NCI-H748 (cell line): ENCODE data around the gene PRMT7.

Experiments used
- DNase-seq: peaks from one replicate; lab custom pipeline; 2025; ENCODE audit not compliant: unreplicated experiment; lab: John Stamatoyannopoulos, UW

The PRMT7 gene

DNA sequence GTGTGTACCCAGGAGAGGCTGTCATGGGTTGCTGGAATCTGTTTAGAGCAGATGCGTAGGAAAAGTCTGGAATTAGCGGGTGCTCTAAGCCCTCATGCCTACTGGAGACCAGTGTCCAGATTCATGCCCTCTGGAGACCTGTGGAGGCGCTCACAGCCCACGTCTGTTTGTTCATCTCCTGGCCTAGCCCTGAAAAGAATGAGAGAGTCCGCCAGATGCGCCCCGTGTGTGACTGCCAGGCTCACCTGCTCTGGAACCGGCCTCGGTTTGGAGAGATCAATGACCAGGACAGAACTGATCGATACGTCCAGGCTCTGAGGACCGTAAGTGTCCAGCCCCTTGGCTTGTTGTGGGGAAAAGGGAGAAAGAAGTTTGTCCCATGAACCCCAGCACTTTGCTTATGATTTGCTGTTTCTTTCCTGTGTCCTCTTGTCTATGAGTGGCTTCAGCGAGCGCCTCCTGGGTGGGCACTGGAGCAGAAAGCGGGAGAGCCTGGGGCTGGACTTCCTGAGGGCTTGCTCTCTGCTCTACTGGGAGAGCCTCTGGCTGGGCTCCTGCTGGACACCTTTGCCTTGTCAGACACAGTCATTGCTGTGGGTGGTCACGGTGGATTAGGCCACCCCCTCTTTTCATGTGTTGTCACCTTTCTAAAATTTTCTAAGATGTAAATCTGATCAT, 35.3 kb downstream of the PRMT7 start:
- DNase-seq: no peak

DNA sequence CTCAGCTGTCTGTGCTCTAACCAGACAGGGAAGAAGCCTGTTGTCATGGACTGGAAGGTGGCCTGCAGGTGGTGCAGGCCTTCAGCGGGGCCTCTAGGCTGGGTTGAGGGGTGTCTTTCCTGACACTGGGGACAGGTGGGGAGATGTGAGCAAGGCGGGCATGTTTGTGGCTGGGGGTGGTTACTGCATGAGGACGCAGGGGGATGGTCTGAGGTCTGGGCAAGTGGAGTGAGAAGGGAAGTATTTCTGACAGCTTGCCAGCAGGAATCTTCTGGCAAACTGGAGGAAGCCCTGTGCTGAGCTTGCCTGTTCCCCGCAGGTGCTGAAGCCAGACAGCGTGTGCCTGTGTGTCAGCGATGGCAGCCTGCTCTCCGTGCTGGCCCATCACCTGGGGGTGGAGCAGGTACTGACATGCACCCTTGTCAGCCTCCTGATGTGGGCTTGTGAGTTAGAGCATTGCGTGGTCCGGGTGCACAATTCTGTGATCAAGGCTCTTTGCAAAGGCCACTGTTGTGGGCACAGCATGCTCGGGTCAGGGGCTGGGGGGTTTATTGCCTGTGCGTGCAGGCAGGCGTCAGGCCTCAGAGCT, 36.2 kb downstream of the PRMT7 start:
- no peak for DNase-seq

DNA sequence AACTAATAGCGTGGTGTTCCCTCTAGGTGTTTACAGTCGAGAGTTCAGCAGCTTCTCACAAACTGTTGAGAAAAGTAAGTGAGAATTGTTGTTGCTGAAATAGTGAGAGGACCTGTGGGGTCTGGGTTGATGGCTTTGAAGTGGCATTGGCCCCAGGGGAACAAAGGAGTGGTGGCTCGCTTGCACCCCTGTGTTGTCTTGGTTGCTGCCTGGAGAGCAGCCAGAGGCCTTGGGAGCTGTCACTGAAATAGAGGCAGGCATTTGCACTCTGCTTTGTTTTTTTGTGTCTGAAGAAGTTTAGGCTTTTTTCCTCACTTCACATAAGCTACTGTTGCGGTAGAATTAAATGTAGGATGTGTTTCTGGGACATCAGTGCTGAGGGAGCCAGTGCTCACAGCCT, 36.8 kb downstream of the PRMT7 start:
- no peak for DNase-seq

DNA sequence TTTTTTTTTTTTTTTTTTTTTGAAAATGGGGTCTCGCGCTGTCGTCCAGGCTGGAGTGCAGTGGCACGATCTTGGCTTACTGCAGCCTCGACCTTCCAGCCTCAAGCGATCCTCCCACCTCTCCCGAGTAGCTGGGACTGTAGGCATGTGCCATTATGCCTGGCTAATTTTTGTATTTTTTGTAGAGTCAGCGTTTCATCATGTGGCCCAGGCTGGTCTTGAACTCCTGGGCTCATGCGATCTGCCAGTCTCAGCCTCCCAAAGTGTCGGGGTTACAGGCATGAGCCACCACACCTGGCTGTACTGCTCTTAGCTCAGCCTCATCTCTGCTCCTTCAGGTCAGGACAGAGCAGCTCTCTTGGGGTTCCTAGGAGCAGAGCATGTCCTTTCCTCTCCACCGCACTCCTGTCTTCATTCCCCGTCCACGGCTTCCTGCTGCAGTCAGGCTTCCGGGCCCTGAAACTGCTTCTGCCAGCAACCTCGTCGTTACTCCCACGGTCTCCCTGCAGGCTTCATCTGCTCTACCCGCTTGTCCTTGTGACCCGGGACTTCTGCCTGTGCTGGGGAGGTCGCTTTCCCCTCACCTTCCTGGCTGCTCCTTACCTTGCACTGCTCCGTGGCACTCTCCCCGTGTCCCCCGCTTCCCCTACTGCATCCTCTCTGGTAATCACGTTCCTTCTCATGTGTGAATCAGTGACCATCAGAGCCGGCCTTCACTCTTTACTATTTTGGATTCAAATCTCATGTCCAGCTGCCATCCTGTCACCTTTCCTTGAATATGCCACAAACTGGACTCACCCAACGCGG, 38.0 kb downstream of the PRMT7 start:
- no peak for DNase-seq

DNA sequence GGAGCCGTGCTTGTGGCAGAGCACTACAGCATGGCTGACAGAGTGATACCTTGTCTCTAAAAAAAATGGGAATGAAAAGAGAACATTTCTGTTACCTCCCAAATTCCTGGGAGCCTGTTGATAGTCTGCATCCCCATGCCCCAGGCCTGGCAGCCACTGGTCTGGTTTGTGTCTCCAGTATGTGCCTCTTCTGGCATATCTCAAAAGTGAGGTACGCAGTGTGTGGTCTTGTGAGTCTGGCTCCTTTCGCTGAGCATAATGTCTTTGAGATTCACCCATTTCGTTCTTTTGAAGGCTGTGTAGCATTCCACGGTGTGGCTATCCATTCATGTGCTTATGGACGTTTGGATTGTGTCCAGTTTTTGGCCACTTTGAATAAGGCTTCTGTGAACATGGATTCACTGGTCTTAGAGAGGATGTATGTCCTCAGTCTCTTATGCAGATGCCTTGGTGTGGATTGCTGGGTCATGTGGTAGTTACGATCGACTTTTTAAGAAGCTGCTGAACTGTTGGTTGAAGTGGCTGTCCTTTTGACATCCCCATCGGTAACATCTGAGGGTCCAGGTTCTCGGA, 39.1 kb downstream of the PRMT7 start:
- no peak for DNase-seq

DNA sequence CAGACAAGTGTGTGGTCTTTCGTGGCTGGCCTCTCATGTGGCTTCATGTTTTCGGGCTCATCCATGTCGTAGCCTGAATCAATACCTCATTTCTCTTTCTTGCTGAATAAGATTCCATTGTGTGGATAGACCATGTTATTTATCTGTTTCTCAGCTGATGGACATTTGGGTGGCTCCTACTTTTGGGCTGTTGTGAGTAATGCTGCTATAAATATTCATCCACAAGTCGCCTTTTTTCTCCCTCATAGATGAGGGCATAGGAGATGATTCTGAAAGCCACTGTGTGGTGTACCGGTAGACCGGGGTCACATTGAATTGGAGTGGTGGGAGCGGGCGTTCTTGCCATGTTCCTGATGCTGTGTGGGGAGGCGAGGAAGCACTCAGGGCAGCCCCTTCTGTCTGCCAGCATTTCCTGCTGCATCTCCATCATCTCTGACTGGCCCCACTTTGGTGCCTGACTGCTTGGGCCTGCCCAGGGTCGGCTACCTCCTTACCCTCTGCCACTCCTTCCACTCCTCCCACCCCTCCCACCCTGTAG, 40.1 kb downstream of the PRMT7 start:
- DNase-seq: no peak

- no peak for DNase-seq
These were observed 40.6 kb downstream of the PRMT7 start for GRCh38 chr16:68351463-68351862.

- no peak for DNase-seq
These were observed 41.2 kb downstream of the PRMT7 start for GRCh38 chr16:68351991-68352431.

DNA sequence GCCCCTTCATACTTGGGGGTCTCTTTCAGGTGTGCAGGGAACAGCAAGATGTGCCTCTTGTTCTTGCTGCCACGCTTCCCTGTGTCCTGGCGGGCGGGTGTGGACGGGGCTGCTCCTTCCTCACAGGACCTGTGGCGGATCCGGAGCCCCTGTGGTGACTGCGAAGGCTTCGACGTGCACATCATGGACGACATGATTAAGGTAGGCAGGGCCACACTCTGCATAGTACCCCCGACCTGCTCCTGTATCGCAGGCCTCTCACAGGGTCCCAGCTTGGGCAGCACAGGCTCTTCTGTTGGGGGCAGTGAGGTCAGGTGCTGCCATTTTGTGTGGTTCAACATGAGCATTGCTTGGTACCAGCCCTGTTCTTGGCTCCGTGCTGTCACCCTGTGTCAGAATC, 42.5 kb downstream of the PRMT7 start:
- DNase-seq: no peak

DNA sequence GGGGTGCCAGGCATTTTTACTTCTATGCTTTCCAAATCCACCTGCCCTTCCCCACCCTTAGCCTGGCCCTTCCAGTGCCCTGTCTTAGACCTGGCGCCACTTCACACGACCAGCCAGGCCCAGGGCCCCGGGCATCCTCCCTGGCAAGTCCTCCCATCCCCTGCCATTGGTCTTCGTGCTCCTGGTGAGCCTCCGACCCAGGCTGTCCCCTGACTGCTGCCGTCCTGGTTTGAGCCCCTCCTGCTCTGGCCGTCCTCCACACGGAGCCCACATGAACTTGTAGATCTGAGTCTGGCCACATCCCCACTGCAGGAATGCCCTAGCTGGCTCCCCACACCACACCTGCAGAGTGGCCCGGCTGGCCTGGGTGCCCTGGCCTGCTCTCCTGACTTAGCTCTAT, 44.0 kb downstream of the PRMT7 start:
- DNase-seq: no peak

GRCh38 chr16:68355447-68356248, 44.8 kb downstream of the PRMT7 start:
- no peak for DNase-seq

- no peak for DNase-seq
These were observed 45.6 kb downstream of the PRMT7 start for GRCh38 chr16:68356249-68356918.

DNA sequence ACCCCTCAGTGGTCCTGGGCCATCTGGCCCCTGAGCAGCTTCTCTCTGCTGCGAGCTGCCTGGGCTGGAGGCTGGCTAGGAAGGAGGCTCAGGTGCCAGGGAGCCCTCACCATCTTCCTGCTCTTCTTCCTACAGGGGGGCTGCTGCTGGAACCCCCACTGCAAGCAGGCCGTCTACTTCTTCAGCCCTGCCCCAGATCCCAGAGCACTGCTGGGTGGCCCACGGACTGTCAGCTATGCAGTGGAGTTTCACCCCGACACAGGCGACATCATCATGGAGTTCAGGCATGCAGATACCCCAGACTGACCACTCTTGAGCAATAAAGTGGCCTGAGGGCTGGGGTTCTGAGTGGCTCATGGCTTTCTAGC, 46.1 kb downstream of the PRMT7 start:
- DNase-seq: no peak

DNA sequence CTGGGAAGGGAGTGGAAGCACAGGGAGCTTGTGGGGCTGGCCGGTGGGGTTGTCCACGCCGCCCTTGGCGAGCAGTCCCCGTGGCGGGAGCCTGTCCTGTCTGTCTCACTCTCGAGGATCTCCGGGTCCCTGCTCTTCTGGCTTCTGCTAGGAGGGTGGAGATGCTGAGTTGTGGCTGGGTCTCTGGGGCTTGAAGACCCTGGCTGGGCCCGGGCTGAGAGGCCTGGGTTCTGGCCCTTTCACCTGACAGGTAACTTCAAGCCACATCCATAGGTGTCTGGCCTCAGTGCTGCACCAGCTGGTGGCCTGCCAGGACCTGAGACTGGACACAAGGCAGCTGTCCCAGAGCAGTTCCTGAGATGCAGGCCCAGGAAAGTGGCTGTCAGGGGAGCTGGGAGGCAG, 46.7 kb downstream of the PRMT7 start:
- no peak for DNase-seq

GRCh38 chr16:68357923-68358322, 47.1 kb downstream of the PRMT7 start:
- no peak for DNase-seq

DNA sequence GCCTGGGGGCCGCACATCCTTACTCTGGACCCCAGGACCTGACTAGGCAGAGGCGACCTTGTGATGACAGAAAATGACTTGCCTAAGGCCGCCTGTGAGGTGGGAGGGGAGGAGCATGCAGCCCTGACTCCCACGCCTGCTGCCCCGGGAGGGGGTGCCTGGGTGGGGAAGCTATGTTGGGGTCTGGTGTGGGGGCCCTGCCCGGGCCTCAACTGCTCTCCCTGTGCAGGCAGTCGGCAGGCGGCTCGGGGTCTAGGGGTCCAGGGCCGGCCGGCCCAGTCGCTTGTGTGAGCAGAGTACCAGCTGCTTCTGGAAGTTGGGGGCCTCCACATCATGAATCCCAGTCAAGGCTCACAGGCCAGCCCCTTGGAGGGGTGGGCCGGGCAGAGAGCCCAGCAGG, 48.1 kb downstream of the PRMT7 start:
- no peak for DNase-seq

DNA sequence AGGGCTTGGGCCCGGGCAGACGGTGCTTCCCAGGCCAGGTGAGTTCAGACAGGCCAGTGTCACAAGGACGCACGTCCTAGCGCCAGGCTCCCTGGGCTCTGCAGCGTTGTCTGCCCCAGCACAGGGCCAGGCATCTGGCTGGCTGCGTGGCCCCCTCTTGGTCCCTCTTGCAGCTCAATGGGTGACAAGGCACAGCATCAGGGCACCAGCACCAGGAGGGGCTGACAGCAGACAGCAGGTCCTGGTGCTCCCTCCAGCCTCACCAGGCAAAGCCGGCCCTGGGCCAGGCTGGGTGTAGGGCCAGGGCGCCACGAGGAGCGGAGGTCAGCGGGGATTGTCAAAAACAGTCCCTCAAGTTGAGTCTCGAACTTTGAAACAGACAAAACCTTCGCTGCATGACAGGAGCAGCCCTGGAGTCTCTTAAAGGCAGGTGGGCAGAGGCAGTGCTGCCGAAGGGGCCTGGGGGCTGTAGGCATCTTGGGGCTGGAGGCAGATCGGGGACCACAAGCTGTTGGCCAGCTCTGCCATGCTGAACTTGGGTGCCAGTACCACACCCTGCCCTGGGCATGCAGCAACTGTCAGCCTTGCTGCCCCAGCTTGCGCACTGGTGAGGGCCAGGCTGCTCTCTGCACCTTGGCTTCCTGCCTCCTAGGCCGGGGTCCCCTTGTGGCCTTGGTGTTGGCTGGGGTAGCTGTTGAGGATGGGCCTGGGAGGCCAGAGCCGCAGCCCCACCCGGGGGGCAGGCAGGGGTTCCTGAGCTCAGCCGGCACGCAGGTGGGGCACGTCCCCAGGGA, 48.8 kb downstream of the PRMT7 start:
- DNase-seq: no peak

- DNase-seq: no peak
These were observed 49.7 kb downstream of the PRMT7 start for GRCh38 chr16:68360547-68360946.

- no peak for DNase-seq
These were observed 50.1 kb downstream of the PRMT7 start for GRCh38 chr16:68360956-68361355.

GRCh38 chr16:68361485-68361884, 50.7 kb downstream of the PRMT7 start:
- no peak for DNase-seq
